ENCODE results near the gene OR10J5.
"Not testable (repeated sequence)": the region's sequence is repeated elsewhere in the genome, so short reads cannot be mapped to it uniquely, and the experiment has no call there.

Gene OR10J5

GRCh38 chr1:159535907-159536306 lies at the start of gene OR10J5:
OR10J5 (minus strand) TSS chr1:159536007; CDS start chr1:159536007, 0 bp downstream.
- DNase-seq, result no peak

- no peak for DNase-seq
Measured at GRCh38 chr1:159584536-159584935, 48.7 kb upstream of the OR10J5 start.

- DNase-seq, result no peak
Measured at GRCh38 chr1:159581422-159581821, 45.6 kb upstream of the OR10J5 start.

- DNase-seq, result no peak
Measured at GRCh38 chr1:159580340-159580739, 44.5 kb upstream of the OR10J5 start.

GRCh38 chr1:159577446-159577845 lies 41.6 kb upstream of the OR10J5 start:
- no peak for DNase-seq

GRCh38 chr1:159562680-159563079 lies 26.9 kb upstream of the OR10J5 start:
- no peak for DNase-seq

- no peak for DNase-seq
Measured at GRCh38 chr1:159561497-159561896, 25.7 kb upstream of the OR10J5 start.

- no peak for DNase-seq
Measured at GRCh38 chr1:159560599-159560998, 24.8 kb upstream of the OR10J5 start.

- no peak for DNase-seq
Measured at GRCh38 chr1:159556931-159557369, 21.1 kb upstream of the OR10J5 start.

GRCh38 chr1:159554696-159555095 lies 18.9 kb upstream of the OR10J5 start:
- DNase-seq, result no peak

GRCh38 chr1:159554261-159554660 lies 18.5 kb upstream of the OR10J5 start:
- DNase-seq, result no peak

GRCh38 chr1:159548126-159548525 lies 12.3 kb upstream of the OR10J5 start:
- DNase-seq, result no peak

GRCh38 chr1:159532922-159533321 lies 2.9 kb downstream of the OR10J5 start:
- DNase-seq, result no peak

GRCh38 chr1:159524792-159525191 lies 11.0 kb downstream of the OR10J5 start:
- DNase-seq, result not testable (repeated sequence)

- DNase-seq, result no peak
Measured at GRCh38 chr1:159510229-159510541, 25.6 kb downstream of the OR10J5 start.

- DNase-seq, result no peak
Measured at GRCh38 chr1:159509440-159510228, 26.2 kb downstream of the OR10J5 start.

- DNase-seq, result no peak
Measured at GRCh38 chr1:159508951-159509350, 26.9 kb downstream of the OR10J5 start.

- no peak for DNase-seq
Measured at GRCh38 chr1:159505676-159506075, 30.1 kb downstream of the OR10J5 start.

GRCh38 chr1:159501082-159501481 lies 34.7 kb downstream of the OR10J5 start:
- no peak for DNase-seq

- DNase-seq, result not testable (repeated sequence)
Measured at GRCh38 chr1:159494513-159495210, 41.1 kb downstream of the OR10J5 start.

GRCh38 chr1:159493354-159493753 lies 42.5 kb downstream of the OR10J5 start:
- no peak for DNase-seq

- no peak for DNase-seq
Measured at GRCh38 chr1:159492575-159493323, 43.1 kb downstream of the OR10J5 start.

Data from NCI-H69 (cell line).